Stimulated activated CD8-positive, alpha-beta memory T cell treated with anti-CD3 and anti-CD28 coated beads, Interleukin-7, amount 100 ng/mL, for 1 hour (primary cell): ENCODE data around the gene LARP4B.

Experiments
- DNase-seq, 2 donors: peaks; one replicate each; pipeline ENCODE4 v3.0.0-alpha.2; 2020; ENCODE audit warnings: low read depth in 2 of 2

The LARP4B gene

DNA sequence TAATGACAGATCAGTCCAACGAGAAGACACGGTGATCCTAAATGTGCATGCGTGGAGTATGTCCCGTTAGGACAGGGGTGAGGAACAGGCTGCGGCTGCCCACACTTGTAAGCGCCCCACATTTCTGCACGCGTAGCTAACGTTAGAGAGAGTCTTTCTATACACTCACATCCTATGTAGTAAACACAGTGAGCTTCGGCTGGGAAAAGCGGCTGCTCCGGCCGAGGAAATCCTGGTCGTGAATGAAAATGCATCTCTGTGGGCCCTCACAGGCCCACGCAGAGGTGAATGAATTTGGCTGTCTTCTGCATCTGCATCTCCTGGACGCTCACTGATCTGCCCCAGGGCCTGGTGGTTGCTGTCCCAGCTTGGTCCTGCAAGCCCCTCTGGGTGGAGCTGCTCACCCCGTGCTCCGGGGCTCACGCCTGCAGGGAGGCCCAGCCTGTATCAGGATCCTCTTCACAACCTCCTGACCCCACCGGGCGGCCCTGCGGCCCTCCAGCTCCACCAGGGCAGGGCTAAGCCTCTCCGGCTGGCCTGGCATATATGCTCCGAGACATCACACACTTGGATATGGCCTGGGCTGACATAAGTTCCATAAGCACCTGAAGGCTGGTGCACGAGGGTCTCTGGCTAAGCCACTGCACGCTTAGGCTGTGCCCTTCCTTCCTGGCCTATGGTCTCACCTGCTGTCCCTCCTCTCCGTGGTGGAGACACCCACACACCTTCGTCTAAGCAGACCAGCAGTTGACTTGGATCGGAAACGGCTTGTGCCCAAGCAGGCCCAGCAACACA is 124.1 kb downstream of the LARP4B start:
- no peak for DNase-seq

DNA sequence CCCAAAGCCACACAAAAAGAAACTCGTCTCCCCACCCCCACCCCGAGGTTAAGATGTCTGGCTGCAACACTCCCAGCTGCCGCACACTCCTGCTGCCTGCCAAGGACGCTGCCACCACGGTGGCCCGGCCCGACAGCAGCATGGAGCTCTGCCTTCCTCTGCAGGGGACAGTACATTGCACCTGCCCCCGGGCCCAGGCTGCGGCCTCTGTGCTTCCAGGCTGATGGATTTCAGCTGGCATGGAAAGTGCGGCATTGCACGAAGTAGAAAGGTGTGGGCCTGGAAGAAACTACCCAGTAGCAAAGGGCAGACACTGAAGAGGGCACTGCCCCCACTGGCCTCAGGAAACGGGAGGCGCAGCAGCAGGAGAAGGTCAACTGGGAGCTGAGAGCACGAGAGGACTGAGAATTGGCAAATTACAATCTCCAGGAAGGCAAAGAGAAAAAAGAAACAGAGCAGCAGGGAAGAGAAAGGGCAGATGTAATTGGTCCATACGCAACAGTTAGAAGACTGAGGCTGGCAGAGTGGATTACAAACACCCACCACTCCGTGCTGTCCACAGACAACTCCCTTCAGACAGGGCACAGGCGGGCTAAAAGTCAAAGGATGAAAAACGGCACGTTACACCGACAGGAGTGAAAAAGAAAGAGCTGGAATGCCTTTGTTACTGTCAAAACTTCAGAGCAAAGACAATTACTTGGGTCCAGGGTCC is 124.9 kb downstream of the LARP4B start:
- DNase-seq = no peak

DNA sequence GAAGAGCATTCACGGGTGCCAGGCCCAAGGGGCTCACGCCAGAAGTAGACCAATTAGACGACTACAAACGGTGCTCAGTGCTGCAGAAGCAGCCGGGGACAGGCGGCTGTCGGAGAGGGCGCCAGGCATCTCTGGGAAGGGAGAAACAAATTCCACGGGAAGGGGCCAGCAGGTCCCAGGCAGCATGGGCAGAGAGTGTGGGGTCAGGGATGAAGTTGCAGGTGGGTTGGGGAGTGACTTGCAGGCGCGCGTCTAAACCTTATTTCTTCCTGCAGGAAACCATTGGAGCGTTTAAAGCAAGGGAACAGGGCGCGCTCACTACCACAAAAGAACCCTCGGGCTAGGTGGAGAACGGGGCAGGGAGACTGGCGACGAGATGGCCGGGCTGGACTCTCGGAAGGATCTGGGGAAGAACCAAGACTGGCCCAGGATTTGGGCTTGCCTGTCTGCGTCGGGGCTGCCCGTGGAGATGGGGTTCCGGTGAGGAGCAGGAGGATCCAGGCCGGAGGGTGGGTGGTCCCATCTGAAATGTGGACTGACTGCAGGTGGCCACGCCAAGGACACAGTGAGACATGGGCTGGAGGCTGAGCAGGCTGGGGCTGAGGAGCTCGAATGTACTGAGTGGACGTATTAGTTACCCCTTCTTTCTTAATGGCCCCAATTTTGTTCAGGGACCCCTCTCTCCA is 125.7 kb downstream of the LARP4B start:
- no peak for DNase-seq

DNA sequence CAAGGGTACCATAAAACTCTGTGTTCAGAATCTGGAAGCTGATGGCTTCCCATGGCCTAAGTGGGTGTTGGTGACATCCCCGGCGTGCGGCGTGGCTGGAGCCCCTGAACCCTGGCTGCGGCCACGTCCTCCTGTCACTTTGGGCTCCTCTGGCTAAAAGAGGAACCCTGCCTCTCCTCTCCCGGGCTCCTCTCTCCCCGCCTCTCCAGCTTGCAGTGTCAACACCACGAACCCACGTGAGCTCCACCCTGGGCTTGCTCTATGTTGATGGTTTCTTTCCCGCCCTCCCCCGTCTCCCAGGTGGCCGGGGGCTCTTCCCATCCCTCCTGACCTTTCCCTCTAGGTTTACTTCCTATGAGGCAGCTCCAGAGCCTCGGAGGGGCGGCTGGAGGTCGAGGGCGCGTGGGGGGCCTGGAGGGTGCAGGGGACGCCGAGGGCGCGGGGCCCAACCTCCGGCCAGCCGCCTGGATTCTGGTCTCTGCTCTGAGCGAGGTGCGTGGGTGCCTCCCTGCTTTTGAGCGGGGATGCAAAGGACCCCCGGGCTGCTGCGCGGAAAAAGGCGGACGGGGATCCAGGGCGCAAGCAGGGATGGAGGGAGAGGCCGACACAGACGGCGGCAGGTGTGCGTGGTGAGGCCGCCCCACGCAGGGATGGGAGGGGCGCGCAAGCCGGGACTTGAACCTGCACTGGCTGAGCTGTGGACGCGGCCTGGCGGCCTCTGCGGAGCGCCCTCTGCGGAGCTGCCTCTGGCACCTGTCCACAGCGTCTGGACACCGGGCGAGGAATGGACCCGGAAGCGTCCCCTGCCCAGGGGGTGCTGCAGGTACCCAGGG is 126.5 kb downstream of the LARP4B start:
- DNase-seq = no peak

DNA sequence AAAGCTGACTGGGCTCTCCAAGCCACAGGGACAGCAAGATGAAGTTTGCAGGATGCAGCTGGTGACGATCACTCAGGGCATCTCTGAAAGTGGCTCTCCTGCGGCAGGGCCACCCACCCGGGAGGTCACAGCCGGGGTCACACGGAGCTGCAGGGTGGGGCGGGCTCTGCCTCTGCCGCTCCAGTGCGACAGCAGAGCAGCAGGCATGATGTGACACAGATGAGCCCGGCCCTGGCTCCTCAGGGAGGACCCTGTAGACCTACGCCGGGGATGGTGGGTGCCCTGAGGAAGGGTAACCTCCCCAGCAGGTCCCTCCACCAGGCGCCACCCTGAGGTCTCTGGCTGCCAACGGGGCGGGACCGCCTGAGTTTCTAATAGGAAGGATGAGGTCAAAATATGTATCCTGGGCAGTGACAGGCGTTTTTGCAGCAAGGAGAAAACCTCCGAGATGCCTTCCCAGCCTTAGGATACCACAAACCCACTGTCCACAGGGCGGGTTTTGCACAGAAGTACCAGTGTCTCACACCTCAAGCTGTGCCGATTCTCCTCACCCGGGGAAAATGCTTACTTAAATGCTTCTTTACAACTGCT is 127.2 kb downstream of the LARP4B start:
- DNase-seq = no peak

DNA sequence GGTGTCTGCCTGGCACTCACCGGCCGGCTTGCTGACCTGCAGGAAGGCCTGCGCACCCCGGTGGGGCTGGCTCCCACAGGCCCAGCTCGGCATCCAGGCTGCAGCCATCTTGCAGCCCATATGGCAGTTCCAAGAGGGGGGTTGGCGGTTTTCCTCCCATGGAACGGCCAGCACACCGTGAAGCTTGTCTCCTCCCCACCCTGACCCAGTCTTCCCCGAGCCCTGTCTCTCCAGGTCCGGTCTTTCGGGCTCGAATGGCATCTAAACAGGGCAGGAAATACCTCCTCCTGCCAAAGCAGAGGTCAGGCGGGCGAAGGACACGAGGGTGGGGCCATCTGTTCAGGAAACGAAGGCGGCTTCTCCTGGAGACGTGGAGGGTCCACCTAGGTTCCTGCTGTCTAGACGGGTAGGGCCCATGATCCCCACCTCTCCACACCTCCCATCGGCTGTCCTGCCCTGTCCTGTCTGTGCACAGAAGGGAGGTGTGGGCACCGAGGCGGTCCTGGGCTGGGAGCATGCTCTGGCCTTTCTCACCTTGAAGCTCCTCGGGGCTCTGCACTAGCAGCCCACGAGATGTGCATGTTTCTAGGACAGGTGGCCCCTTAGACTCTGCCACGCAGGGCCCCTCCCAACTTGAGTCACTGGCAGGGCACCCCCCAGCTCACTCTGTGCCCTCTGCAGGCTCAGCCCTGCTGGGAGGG is 128.3 kb downstream of the LARP4B start:
- DNase-seq = no peak

DNA sequence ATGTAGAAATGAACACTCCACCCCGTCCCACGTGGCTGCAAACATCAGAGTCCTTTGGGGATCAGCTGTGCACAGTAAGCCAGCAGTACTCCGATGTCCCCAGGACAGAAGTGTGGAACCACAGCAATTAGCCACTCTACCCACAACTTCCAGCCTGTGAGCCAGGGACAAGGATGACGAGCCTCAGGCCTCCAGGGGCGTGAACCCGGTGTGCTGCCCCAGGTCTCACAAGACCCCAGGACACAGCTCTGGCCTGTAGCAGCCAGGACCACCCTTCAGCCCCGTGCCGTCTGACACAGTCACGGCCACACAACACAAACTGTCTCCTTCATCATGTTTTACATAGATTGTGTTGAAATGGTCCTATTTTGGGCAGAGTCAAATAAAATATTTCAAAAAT is 129.0 kb downstream of the LARP4B start:
- DNase-seq = no peak

DNA sequence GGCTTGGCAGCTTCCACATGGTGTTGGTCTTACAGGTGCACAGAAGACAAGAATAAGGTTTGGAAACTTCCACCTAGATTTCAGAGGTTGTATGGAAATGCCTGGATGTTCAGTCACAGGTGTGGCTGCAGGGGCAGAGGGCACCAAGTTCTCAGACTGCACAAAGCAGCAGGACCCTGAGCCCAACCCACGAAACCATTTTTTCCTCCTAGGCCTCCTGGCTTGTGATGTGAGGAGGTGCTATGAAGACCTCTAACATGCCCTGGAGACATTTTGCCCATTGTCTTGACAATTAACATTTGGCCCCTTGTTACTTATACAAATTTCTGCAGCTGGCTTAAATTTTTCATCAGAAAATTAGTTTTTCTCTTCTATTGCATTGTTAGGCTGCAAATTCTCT is 134.3 kb downstream of the LARP4B start:
- DNase-seq = no peak

DNA sequence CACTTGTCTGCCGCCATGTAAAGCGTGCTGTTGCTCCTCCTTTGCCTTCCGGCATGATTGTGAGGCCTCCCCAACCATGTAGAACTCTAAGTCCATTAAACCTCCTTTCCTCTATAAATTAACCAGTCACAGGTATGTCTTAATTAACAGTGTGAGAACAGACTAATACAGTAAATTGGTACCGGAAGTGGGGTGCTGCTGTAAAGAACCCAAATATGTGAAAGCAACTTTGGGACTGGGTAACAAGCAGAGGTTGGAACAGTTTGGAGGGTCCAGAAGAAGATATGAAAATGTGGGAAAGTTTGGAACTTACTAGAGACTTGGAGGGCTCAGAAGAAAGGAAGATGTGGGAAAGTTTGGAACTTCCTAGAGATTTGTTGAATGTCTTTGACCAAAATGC is 135.3 kb downstream of the LARP4B start:
- DNase-seq = no peak

DNA sequence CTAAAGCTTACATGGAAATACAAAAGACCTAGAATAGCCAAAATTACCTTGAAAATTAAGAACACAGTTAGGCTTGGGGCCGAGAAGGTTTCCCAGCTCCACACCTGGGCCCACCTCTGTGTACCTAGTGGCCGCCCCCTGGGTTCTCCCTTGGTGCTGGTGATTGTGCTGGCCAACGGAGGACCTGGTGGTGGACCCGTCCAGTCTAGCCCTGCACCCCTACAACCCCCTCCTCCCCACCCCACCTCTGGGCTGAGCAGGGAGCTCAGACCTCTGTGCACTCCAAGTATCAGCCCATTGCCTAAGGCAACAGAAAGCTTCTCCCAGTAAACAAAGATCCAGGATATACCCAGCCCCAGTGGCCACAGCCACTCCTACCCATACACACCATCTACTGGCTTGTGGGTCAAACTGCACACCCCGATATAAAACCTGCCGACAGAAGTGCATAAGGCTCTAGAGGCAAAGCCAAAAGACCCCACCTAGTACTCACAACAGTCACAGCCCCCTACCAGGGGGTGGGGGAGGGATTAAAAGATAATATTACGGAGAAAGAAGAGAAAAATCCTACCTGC is 137.0 kb downstream of the LARP4B start:
- no peak for DNase-seq

DNA sequence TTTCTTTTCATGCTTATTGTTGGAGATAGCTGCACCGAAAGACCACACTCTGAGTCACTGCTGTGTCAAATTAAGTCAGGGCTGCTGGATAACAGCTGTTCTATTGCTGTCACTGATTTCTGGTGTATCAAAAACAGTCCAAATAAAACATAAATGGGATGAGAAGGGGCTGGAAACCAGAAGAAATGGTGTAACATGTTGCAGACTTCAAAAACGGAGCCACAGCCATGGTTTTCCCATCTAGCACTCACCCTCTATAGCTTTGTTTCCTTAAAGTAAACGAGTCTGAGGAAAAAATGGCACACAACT is 138.8 kb downstream of the LARP4B start:
- DNase-seq = no peak

DNA sequence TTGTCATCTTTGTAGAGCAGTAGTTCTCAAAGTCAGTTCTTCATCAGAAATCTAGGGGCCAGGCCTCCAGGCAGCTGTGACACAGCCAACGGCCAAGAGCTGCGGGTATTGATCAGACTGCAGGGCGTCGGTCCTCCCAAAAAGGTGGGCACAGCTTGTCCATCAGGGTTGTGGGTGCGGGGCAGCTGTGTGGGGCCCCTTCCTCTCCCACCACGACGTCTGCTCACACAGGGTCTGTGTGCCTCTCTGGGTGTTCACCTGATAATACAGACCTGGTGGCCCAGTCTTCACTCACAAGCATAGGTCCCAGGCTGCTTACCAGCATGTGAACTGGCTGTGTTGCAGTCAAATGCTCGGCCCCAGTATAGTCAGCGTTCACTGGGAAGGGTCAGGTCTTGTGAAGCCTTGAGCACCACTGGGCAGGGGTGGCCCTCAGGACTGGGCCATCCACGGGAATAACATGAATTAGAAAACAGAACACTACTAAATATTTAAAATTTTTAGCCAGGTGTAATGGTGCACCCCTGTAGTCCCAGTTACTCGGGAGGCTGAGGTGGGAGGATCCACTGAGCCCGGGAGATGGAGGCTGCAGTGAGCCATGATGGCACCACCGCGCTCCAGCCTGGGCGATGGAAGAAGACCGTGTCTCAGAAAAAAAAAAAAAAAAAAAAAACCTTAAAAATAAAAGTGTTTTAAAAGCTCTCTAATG is 139.3 kb downstream of the LARP4B start:
- no peak for DNase-seq

DNA sequence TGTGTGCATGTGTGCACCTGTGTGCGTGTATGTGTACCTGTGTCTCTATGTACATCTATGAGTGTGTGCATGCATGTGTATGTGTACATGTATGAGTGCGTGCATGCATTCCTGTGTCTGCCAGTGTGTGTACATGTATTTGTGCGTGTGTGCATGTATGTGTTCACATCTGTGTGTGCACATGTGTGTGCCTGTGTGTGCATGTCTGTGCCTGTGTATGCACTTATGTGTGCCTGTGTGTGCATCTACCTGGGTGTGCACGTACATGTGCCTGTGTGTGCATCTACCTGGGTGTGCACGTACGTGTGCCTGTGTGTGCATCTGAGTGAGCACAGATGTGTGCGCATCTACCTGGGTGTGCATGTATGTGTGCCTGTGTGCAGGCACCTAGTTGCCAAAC is 139.9 kb downstream of the LARP4B start:
- no peak for DNase-seq

DNA sequence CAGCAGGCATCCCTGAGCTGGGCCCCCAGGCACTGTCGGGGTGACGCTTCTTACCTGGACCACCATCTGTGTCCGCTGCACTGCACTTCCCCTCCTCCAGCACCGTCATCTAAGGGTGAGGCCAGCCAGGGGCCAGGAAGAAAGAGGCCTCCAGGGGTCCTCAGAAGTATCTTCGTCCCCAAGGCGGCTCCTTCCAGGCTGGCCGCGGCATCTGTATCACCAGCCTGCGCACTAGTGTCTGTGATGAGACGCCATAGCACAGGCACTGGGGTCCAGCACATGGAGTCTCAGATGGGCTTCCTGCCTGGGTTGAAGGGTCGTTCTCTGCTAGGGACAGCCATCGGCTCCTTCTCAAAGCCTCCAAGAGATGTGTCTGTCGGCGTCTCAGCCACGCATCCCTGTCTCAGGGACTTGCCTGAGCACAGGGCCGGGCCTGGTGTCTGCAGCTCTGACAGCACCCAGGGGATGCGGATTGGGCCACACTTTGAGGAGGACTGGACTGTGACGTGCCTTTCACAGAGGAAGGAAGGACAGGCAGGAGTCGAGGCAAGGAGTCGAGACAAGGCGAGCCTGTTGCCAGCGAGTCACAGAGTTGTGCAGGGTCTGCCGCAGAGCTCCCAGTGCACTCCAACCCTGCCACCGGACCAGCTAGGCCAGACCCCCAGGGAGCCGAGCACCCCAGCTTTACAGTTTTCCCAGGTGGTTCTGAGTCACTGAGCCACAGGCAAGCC is 140.5 kb downstream of the LARP4B start:
- no peak for DNase-seq

DNA sequence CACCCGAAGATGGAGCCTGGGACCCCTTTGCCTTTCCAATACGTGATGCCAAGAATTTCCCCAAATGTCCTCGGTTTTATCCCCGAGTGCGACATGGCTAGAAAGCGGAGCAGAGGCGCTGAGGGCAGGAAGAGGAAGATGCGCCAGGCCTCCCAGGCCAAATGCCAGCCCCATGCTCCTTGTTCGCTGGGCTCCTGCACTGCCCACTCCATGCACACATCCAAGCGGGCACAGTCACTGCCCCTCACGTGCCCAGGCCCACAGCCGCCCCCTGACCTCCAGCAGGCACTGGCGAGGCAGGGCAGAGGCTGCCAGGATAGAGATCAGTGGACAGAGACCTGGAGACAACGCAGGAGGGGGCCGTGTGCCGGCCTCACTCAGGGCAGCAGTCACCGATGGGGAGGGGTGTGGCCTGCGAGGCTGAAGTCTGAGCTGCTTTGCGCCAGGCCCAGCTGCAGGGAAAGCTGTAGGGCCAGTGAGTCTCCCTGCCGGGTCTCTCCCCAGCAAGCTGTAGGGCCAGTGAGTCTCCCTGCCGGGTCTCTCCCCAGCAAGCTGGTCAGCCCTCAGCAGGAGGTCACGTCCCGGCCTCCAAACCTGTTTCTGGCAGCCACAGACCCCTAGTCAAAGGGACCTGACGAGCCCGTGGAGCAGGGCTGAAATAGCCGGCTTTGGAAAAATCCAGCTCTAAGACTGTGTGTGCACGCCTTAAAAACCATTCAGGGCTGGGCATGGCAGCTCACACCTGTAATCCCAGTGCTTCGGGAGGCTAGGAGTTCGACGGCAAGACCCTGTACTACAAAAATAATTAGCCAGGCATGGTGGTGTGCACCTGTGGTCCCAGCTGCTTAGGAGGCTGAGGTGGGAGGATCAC is 141.4 kb downstream of the LARP4B start:
- DNase-seq = no peak

DNA sequence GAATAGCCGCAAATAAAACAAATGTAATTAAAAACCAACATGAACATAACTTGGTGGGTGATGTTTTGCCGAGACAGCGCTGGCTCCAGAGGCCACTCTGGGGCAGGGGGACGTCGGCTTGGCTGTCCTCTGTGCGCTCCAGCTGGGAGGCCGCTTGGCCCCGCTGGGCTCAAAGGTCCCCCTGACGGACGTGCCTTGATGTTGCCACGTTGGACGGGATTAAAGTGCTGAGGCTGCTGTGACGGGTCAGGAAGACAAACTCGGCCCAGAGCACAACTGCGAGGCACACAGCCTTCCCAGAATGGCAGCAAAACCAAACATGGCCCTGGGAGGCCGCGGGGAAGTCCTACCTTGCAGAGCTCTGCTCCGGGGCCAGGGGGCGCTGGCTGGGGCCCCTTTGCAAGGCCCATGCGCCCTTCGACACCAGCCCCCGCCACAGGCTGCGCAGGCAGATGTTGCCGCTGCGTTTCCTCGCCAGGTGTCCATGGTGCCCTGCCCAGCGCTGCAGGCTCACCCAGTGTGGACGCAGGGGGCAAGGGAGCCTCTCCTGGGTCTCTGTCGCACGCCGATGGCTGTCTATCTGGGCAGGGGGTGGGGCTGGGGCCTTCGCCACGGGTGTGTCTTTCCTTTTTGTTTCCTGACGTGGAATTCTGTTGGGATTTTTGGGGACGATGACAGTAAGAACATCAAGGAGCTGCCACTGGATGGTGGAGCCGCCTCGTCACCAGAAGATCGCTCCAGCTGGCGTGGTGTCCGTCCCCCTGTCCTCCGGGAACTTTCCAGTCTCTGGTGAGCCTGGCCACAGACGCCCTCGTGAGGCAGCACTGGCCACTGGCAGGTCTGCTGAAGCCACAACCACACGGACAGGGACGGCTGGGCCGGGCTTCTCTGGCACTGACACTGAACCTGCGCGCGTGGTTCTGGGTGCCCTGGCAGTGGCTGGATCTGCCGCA is 142.4 kb downstream of the LARP4B start:
- no peak for DNase-seq

DNA sequence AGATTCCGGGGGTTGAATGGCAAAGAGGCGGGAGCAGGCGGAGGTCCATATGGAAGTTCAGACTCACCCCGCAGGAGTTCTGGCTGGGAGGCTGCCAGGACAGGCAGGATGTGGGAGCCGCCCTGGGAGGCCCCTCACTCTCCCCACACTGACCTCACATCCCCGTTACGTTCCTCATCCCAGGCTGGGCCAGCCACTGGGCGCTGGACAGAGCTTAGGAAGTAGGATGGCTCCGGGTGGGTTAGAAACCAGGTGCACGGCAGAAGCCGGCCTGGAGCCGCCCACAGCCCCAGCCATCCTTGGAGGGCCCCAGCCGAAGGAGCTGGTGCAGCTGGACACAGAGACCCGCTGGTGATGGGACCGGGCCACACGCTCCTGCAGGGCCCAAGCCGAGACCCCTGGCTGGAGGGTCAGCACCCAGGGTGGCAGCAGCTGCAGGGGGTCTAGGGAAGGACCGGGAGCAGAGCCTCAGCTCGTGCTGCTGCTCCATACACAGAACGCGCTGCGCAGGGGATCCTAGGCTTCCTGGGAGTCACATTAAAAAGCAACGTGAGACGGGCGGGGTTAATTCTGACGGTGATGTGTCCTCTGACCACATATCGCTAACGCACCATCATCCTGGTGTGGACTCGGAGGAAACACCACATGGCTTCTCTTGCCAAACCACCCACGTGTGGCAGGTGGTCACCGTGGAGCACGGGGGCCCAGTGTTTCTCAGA is 143.4 kb downstream of the LARP4B start:
- DNase-seq = no peak
